GM23338 (cell line): ENCODE measurements around the gene RAB9A. TPM values are rescaled to one million over a fixed set of nuclear protein-coding genes. Genes with fewer than 3 reads are reported as not detected.

Source experiments
- ATAC-seq: fragments of 200-7000 bp; cut with Tn5 transposase; 3 replicates; pipeline ENCODE4 v1.9.1; 2020
- DNase-seq: peaks from one replicate; pipeline ENCODE4 v3.0.0-alpha.2; 2015; ENCODE audit warnings: low spot score
- H2AFZ ChIP-seq: fragments of 200-600 bp; sonication (generic); 2 replicates; pipeline ENCODE4 v1.8.0; 2016; ENCODE audit warnings: antibody characterized with exemption, mild to moderate bottlenecking, moderate library complexity
- H3F3A ChIP-seq: fragments of 200-600 bp; sonication (generic); replicated peaks from 2 replicates; pipeline ENCODE4 v1.8.0; 2017; ENCODE audit warnings: antibody characterized with exemption, mixed run types, low read depth
- H3K27ac ChIP-seq: fragments of 200-600 bp; sonication (generic); 2 replicates; pipeline ENCODE4 v1.6.1; 2016; ENCODE audit warnings: low read depth
- H3K27me3 ChIP-seq: fragments of 200-600 bp; sonication (generic); 2 replicates; pipeline ENCODE4 v1.8.0; 2016; ENCODE audit warnings: mild to moderate bottlenecking, mixed run types, moderate library complexity; ENCODE audit not compliant: insufficient read depth
- H3K36me3 ChIP-seq: fragments of 200-600 bp; sonication (generic); 2 replicates; pipeline ENCODE4 v1.8.0; 2016; ENCODE audit warnings: mild to moderate bottlenecking; ENCODE audit not compliant: insufficient read depth
- H3K4me1 ChIP-seq: fragments of 200-600 bp; sonication (generic); 2 replicates; pipeline ENCODE4 v1.8.0; 2016; ENCODE audit warnings: mild to moderate bottlenecking, moderate library complexity; ENCODE audit not compliant: insufficient read depth
- H3K4me2 ChIP-seq: fragments of 200-600 bp; sonication (generic); 2 replicates; pipeline ENCODE4 v1.7.1; 2017; ENCODE audit warnings: mixed run types
- H3K4me3 ChIP-seq: fragments of 200-600 bp; sonication (generic); 2 replicates; pipeline ENCODE4 v1.6.1; 2016; ENCODE audit warnings: mixed run types
- H3K79me2 ChIP-seq: fragments of 200-600 bp; sonication (generic); replicated peaks from 2 replicates; pipeline ENCODE4 v1.8.0; 2017; ENCODE audit warnings: mild to moderate bottlenecking; ENCODE audit not compliant: insufficient read depth
- H3K9me2 ChIP-seq: fragments of 200-600 bp; sonication (generic); 2 replicates; pipeline ENCODE4 v1.8.0; 2017; ENCODE audit not compliant: insufficient read depth
- H4K20me1 ChIP-seq: fragments of 200-600 bp; sonication (generic); replicated peaks from 2 replicates; pipeline ENCODE4 v1.8.0; 2017; ENCODE audit warnings: mild to moderate bottlenecking; ENCODE audit not compliant: insufficient read depth
- H3K27ac Mint-ChIP-seq: 2 replicates; pipeline ENCODE4 v1.8.0; 2020; ENCODE audit warnings: inconsistent platforms, mild to moderate bottlenecking, moderate library complexity, mixed read lengths
- H3K27me3 Mint-ChIP-seq: 3 replicates; pipeline ENCODE4 v1.8.0; 2022; ENCODE audit warnings: low read depth, mild to moderate bottlenecking, moderate library complexity, mixed read lengths, inconsistent platforms; ENCODE audit not compliant: insufficient read depth, poor library complexity
- H3K36me3 Mint-ChIP-seq: 3 replicates; pipeline ENCODE4 v1.8.0; 2021; ENCODE audit warnings: low read depth, mild to moderate bottlenecking, inconsistent platforms, moderate library complexity, mixed read lengths
- H3K4me1 Mint-ChIP-seq: 3 replicates; pipeline ENCODE4 v1.8.0; 2020; ENCODE audit warnings: mild to moderate bottlenecking, inconsistent platforms, mixed read lengths
- H3K4me3 Mint-ChIP-seq: 3 replicates; pipeline ENCODE4 v1.8.0; 2021; ENCODE audit warnings: moderate library complexity, mild to moderate bottlenecking, inconsistent platforms, mixed read lengths
- H3K9me3 Mint-ChIP-seq: 3 replicates; pipeline ENCODE4 v1.8.0; 2020; ENCODE audit warnings: moderate library complexity, mild to moderate bottlenecking, inconsistent platforms, mixed read lengths
- CTCF ChIP-seq, 2 experiments: fragments of 200-600 bp in 1 of 2; sonication (generic) in 1 of 2; conservative IDR thresholded peaks; 2 replicates each; pipeline versions ENCODE4 v1.5.1 to v1.6.1; 2016 to 2017; ENCODE audit warnings: antibody characterized with exemption in 2 of 2, low read depth in 2 of 2, mild to moderate bottlenecking in 2 of 2, moderate library complexity in 1 of 2
- ETS1 ChIP-seq: IDR thresholded peaks from 2 replicates; pipeline ENCODE4 v1.6.1; 2016; ENCODE audit warnings: antibody characterized with exemption
- EZH2 ChIP-seq: fragments of 200-600 bp; sonication (generic); IDR thresholded peaks from one replicate; pipeline ENCODE4 v1.8.0; 2017; ENCODE audit warnings: antibody characterized with exemption, mild to moderate bottlenecking, low read depth; ENCODE audit not compliant: unreplicated experiment
- NANOG ChIP-seq: IDR thresholded peaks from 2 replicates; pipeline ENCODE4 v1.6.1; 2016; ENCODE audit warnings: antibody characterized with exemption, borderline replicate concordance
- POLR2AphosphoS5 ChIP-seq: IDR thresholded peaks from 2 replicates; pipeline ENCODE4 v1.6.1; 2016; ENCODE audit warnings: antibody characterized with exemption, low read depth
- REST ChIP-seq: IDR thresholded peaks from one replicate; pipeline ENCODE4 v1.6.1; 2018; ENCODE audit warnings: antibody characterized with exemption; ENCODE audit not compliant: unreplicated experiment
- ZNF114 ChIP-seq: fragments of 250-450 bp; sonication (Bioruptor Pico); IDR thresholded peaks from 2 replicates; pipeline ENCODE4 v1.5.0; 2020; ENCODE audit warnings: mild to moderate bottlenecking, moderate library complexity
- polyA plus RNA-seq: library from polyadenylated mRNA; unstranded; fragments of >200 nt; fragmentation: Nextera tagmentation; extraction: Ambion mirVana; gene quantifications from 2 replicates; pipeline ENCODE4 v1.2.1, GENCODE V29; 2016
- total RNA-seq: library from RNA; depleted of rRNA; stranded (reverse); fragments of >200 nt; shearing (Covaris generic); gene quantifications from 2 replicates; pipeline ENCODE4 v1.2.3, GENCODE V29; 2014

RAB9A gene
- total and polyA plus RNA-seq, 2 experiments from 2014 or later: 43.3 to 45.1 TPM

- H4K20me1 ChIP-seq: peaks cover 14% of the 10 kb centered on the region
- Mint-ChIP-seq H3K4me1 (peaks cover 34% of the 10 kb centered on the region), H3K27ac (peak overlapping the region; percentile 85; the same call in 1 of the 2 replicates), H3K9me3 (no peaks in the 10 kb centered on the region), H3K4me3 (peak overlapping the region; percentile 91), H3K36me3 (no peaks in the 10 kb centered on the region; the same call in 1 of the 3 replicates), H3K27me3 (peaks cover 7% of the 10 kb centered on the region)
- H3F3A ChIP-seq: no peaks in the 10 kb centered on the region
- no peak overlapping the region for H3K27ac ChIP-seq
- H3K9me2 ChIP-seq: no peaks in the 10 kb centered on the region
- no peaks in the 10 kb centered on the region for H3K36me3 ChIP-seq
- no peak overlapping the region for H2AFZ ChIP-seq
- H3K4me3 ChIP-seq: peak overlapping the region; percentile 76
- H3K4me1 ChIP-seq: peaks cover 32% of the 10 kb centered on the region
- peak overlapping the region; percentile 92 for H3K4me2 ChIP-seq
- TF ChIP-seq EZH2: no peak
- no peak for TF ChIP-seq NANOG
- TF ChIP-seq CTCF (conservative IDR thresholded peaks at IDR 0.05; ENCODE audit: low read depth in 2 of 2): no peak
- TF ChIP-seq REST: no peak
- TF ChIP-seq ZNF114 (CRISPR knock-in tag): no peak
- no peak for TF ChIP-seq POLR2AphosphoS5
- peak; percentile 19 for DNase-seq
- H3K27me3 ChIP-seq: peaks cover 10% of the 10 kb centered on the region; the same call in 1 of the 2 replicates
- H3K79me2 ChIP-seq: peaks cover 55% of the 10 kb centered on the region
- ATAC-seq: no peak
These were observed 848 bp downstream of the RAB9A start for GRCh38 chrX:13689741-13690211.

- Histone ChIP-seq H3K27ac (no peak overlapping the region), H3K4me2 (peak overlapping the region; percentile 92), H3K9me2 (no peaks in the 10 kb centered on the region), H4K20me1 (peaks cover 18% of the 10 kb centered on the region), H3K27me3 (peaks cover 10% of the 10 kb centered on the region; the same call in 1 of the 2 replicates), H2AFZ (no peak overlapping the region), H3K36me3 (no peaks in the 10 kb centered on the region), H3K4me3 (peak overlapping the region; percentile 76), H3F3A (no peaks in the 10 kb centered on the region), H3K4me1 (peaks cover 34% of the 10 kb centered on the region), H3K79me2 (peaks cover 66% of the 10 kb centered on the region)
- Mint-ChIP-seq H3K4me1 (peaks cover 44% of the 10 kb centered on the region), H3K27me3 (peaks cover 8% of the 10 kb centered on the region), H3K36me3 (no peaks in the 10 kb centered on the region; the same call in 1 of the 3 replicates), H3K4me3 (peak overlapping the region; percentile 91), H3K27ac (peak overlapping the region; percentile 88), H3K9me3 (no peaks in the 10 kb centered on the region)
- TF ChIP-seq ETS1: no peak
- TF ChIP-seq CTCF (conservative IDR thresholded peaks at IDR 0.05; ENCODE audit: low read depth in 2 of 2): peak in 1 of 2 experiments; percentile 35; a peak in 3 of 4 replicates
- ATAC-seq (no peak), DNase-seq (no peak)
These were observed 1.9 kb downstream of the RAB9A start for GRCh38 chrX:13690836-13691235.
